NCI-H82 (cell line): ENCODE data around the gene GNB4.

Source experiments
- DNase-seq: peaks from one replicate; lab custom pipeline; 2025; lab: John Stamatoyannopoulos, UW

The GNB4 gene

DNA sequence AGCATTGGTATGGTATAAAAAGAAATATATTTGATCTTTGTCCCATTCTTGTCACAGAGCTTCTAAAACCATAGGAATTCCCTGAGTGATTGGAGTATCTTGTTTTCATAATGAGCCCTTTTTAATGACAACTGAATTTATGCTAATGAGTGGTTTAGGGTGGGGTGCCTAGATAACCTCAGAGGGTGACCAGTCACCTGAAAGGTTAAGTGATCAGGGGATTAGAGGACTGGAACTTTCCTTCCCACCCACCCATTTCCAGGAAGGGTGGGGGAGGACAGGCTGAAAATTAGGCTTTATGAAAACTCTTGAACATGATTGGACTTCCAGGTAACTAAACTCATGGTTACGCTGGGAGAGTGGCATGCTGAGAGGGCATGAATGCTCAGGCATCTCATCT lies 95.3 kb downstream of the GNB4 start:
- DNase-seq = no peak

DNA sequence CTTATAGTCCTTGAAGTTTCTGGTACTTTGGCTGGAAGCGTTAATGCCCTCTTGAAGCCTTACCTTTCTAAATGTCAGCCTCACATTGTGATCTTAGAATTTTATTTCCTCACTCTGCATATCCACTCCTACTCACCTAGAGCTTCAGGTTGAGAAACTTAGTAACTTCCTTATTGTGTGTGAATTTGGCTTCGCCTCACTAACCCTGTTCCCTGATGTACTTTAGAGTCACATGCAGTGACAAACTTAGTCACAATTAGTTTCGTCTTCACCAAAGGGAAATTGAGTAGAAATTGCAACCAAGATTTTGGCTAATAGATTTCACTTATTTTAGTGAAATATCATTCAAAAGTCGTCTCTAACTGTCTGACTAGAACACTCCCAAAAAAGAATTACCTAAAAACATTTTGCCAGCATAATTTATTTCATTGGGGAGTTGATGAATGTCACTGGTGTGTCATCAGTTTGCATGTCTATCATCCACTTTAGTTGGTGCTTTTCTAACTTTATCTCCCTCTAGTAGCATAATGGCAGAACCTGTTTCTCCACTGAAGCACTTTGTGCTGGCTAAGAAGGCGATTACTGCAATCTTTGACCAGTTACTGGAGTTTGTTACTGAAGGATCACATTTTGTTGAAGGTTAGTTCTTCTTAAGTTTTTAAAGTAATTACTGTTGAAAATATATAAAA lies 102.8 kb downstream of the GNB4 start:
- DNase-seq = no peak

DNA sequence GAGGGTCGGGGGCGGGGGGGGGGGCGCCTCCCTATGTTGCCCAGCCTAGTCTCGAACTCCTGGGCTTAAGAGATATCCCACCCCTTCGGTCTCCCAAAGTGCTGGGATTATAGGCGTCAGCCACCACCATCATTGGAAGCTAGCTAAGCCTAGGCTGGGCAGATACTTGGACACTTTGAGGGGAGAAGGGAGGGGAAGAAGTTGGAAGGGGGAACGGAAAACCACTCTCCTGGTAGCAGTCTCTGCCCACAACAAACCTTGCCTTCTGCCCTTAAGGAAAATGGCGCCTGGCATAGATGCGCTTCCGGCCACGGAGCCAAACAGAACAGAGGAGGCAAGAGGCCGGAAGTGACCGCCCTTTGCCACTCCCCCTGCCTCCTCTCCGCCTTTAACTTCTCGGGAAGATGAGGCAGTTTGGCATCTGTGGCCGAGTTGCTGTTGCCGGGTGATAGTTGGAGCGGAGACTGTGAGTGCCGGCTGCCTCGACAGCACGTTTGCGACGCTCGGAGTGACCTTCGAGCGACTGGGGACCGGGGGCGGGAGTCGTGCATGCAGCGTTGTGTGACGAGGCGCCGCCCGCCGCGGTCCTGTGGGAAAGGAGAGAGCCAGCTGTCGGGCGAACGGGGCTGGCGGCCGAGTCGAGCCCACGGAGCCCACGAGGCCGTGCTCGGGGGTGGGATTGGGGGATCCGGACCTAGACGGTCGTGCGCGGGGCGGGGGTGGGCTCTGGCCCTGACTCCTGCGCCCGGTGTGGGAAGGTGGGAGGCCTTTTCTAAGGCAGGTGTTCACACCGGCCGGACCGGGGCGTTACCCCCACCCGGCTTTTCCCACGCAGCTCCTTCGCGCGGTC lies 103.7 kb downstream of the GNB4 start, which contains the start of gene MFN1:
Gene MFN1 (plus strand): TSS at position 365 of the 850 bp plus-strand sequence. CDS start 1,143 bp downstream, outside the sequence.
- peak; percentile 99 for DNase-seq
